K562 (cell line): ENCODE measurements around the gene C2orf92. TPM values are rescaled to one million over a fixed set of nuclear protein-coding genes. Genes with fewer than 3 reads are reported as not detected.

Experiments
- BRD4 ChIP-seq: fragments of 200-600 bp; sonication (generic); IDR thresholded peaks from 2 replicates; pipeline ENCODE4 v1.6.1; 2017; ENCODE audit warnings: inconsistent platforms
- DACH1 ChIP-seq: fragments of 450-650 bp; IDR thresholded peaks from 2 replicates; pipeline ENCODE4 v1.6.1; 2018; ENCODE audit not compliant: partially characterized antibody
- ELF2 ChIP-seq: fragments of 250-450 bp; sonication (Bioruptor Pico); IDR thresholded peaks from 2 replicates; pipeline ENCODE4 v1.5.0; 2021; ENCODE audit warnings: mild to moderate bottlenecking
- GATAD2A ChIP-seq: fragments of 450-650 bp; IDR thresholded peaks from 2 replicates; pipeline ENCODE4 v1.6.1; 2017
- HDAC6 ChIP-seq: IDR thresholded peaks from 2 replicates; pipeline ENCODE4 v1.6.1; 2012; ENCODE audit warnings: low read depth, mild to moderate bottlenecking, control low read depth, inconsistent platforms, low read length, moderate library complexity
- MAFF ChIP-seq: IDR thresholded peaks from 2 replicates; pipeline ENCODE4 v1.6.1; 2012; ENCODE audit warnings: low read length, improper control_type of control experiment
- NEUROD1 ChIP-seq: fragments of 150-350 bp; IDR thresholded peaks from 2 replicates; pipeline ENCODE4 v1.6.1; 2014; ENCODE audit warnings: borderline replicate concordance, low read length, low read depth; ENCODE audit not compliant: partially characterized antibody
- NFXL1 ChIP-seq: fragments of 450-650 bp; formaldehyde crosslinking; IDR thresholded peaks from 2 replicates; pipeline ENCODE4 v1.4.0; 2021; ENCODE audit warnings: mild to moderate bottlenecking
- POLR2H ChIP-seq: IDR thresholded peaks from 2 replicates; pipeline ENCODE4 v1.6.1; 2016; ENCODE audit warnings: missing genetic modification characterization, low read depth, mild to moderate bottlenecking, control low read depth, missing compliant biosample characterization, moderate library complexity
- ZBTB40 ChIP-seq, 2 experiments: fragments of 450-650 bp in 1 of 2; sonication (generic) in 1 of 2; formaldehyde crosslinking in 1 of 2; IDR thresholded peaks; 2 replicates each; pipeline versions ENCODE4 v1.7.1 to v1.9.0; 2016 to 2022; ENCODE audit warnings: inconsistent platforms in 1 of 2, mild to moderate bottlenecking in 1 of 2, missing genetic modification reagents in 1 of 2
- ZNF407 ChIP-seq: fragments of 450-650 bp; IDR thresholded peaks from 2 replicates; pipeline ENCODE4 v1.6.1; 2016; ENCODE audit warnings: low read depth
- polyA plus RNA-seq, 8 experiments: library from polyadenylated mRNA; depleted of rRNA in 4 of 8; stranded (reverse) in 5 of 8; unstranded in 3 of 8; fragments of >200 nt; fragmentation: Nextera tagmentation in 2 of 8; fragmentation: Illumina TruSeq in 1 of 8; extraction: Ambion mirVana in 2 of 8; extraction: Trizol in 1 of 8; gene quantifications; 2 replicates each; pipeline versions ENCODE4 v1.2.1 to v1.2.3, GENCODE V29; 2011 to 2014; ENCODE audit warnings: inconsistent platforms in 1 of 8, missing spikeins in 1 of 8
- total RNA-seq, 7 experiments: library from RNA; depleted of rRNA in 6 of 7; stranded (reverse); fragments of >200 nt in 6 of 7; fragmentation: Illumina TruSeq in 2 of 7; extraction: Trizol in 2 of 7; gene quantifications; 2 replicates each; pipeline versions ENCODE4 v1.2.1 to v1.2.3, GENCODE V29; 2011 to 2021; ENCODE audit warnings: low replicate concordance in 1 of 7

Gene C2orf92
- total and polyA plus RNA-seq, 9 of the 15 experiments (the other 6 are each of a cell fraction or from before 2014, with no cell fraction given), result 0.65 to 6.8 (median 3.6) TPM

GRCh38 chr2:97663962-97664635, 5.4 kb upstream of the C2orf92 start, which contains the start of gene ACTR1B (continued):
- TF ChIP-seq ZNF407 (peak; percentile 48; the same call in 1 of the 2 replicates), GATAD2A (no peak), MAFF (peak; percentile 65), ZBTB40 (IDR thresholded peaks at IDR 0.05) (0 out of 2 replicates have a peak, but pooled peaks have one; percentile 11), ZBTB40 (CRISPR knock-in tag; IDR thresholded peaks at IDR 0.05) (no peak), BRD4 (no peak), DACH1 (no peak), NEUROD1 (peak; percentile 91), HDAC6 (no peak), ELF2 (no peak), POLR2H (tag) (peak; percentile 79), NFXL1 (CRISPR knock-in tag) (no peak)
